ENCODE measurements around the gene MUL1. TPM values are rescaled to one million over a fixed set of nuclear protein-coding genes. Genes with fewer than 3 reads are reported as not detected.

Gene MUL1
- total RNA-seq, 2 donors from 2014 or later, result 29.8 to 34.1 TPM

GRCh38 chr1:20508411-20508771 lies 440 bp upstream of the MUL1 start:
- no peaks in the 10 kb centered on the region for H3K36me3 ChIP-seq
- peaks cover 4% of the 10 kb centered on the region for H3K4me1 ChIP-seq
- DNase-seq, result no peak
- peak overlapping the region; percentile 76 to 93 for H3K9ac ChIP-seq (ENCODE audit: low read depth in 2 of 2, low read length in 2 of 2)
- no peaks in the 10 kb centered on the region for H3K9me3 ChIP-seq
- no peaks in the 10 kb centered on the region for H3K27me3 ChIP-seq
- TF ChIP-seq, protein P1, sequence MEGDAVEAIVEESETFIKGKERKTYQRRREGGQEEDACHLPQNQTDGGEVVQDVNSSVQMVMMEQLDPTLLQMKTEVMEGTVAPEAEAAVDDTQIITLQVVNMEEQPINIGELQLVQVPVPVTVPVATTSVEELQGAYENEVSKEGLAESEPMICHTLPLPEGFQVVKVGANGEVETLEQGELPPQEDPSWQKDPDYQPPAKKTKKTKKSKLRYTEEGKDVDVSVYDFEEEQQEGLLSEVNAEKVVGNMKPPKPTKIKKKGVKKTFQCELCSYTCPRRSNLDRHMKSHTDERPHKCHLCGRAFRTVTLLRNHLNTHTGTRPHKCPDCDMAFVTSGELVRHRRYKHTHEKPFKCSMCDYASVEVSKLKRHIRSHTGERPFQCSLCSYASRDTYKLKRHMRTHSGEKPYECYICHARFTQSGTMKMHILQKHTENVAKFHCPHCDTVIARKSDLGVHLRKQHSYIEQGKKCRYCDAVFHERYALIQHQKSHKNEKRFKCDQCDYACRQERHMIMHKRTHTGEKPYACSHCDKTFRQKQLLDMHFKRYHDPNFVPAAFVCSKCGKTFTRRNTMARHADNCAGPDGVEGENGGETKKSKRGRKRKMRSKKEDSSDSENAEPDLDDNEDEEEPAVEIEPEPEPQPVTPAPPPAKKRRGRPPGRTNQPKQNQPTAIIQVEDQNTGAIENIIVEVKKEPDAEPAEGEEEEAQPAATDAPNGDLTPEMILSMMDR (IDR thresholded peaks at IDR 0.05), result no peak
- intact Hi-C loops (cut with DNase I), result no loop called here
- H3K27ac ChIP-seq, result peak overlapping the region; percentile 68
- peak overlapping the region; percentile 97 for H3K4me3 ChIP-seq

GRCh38 chr1:20507248-20507563 lies 745 bp downstream of the MUL1 start:
- Histone ChIP-seq H3K27ac (peak overlapping the region; percentile 68), H3K36me3 (no peaks in the 10 kb centered on the region), H3K4me1 (peaks cover 4% of the 10 kb centered on the region), H3K27me3 (no peaks in the 10 kb centered on the region), H3K9ac (ENCODE audit: low read depth in 2 of 2, low read length in 2 of 2) (peak overlapping the region; percentile 76 to 93), H3K9me3 (no peaks in the 10 kb centered on the region), H3K4me3 (peak overlapping the region; percentile 97)
- DNase-seq, result no peak
- TF ChIP-seq, protein P1 (IDR thresholded peaks at IDR 0.05), result no peak
- intact Hi-C loops (cut with DNase I), result no loop called here

DNA sequence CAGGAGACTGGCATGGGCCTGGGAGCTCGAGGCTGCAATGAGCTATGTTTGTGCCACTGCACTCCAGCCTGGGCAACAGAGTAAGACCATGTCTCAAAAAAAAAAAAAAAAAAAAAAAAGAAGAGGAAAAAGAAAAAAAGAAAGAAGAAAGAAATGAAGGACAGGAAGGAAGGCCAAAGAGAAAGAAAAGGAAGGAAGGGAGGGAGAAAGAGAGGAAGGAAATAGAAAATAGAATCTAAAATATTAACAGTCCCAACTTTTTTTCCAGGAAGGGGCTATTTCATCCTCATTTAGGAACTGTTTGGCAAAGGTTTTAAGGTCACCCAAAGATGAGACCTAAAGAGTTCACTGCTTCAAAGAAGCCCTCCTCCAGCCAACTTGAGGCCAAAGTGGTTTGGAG lies 2.5 kb downstream of the MUL1 start:
- TF ChIP-seq, protein P1 (IDR thresholded peaks at IDR 0.05), result no peak
- H3K9me3 ChIP-seq, result no peaks in the 10 kb centered on the region
- intact Hi-C loops (cut with DNase I), result no loop called here
- H3K4me1 ChIP-seq, result peaks cover 4% of the 10 kb centered on the region
- H3K27me3 ChIP-seq, result no peaks in the 10 kb centered on the region
- H3K36me3 ChIP-seq, result peaks cover 9% of the 10 kb centered on the region
- H3K27ac ChIP-seq, result no peak overlapping the region
- no peak overlapping the region for H3K9ac ChIP-seq (ENCODE audit: low read depth in 2 of 2, low read length in 2 of 2)
- no peak overlapping the region for H3K4me3 ChIP-seq
- DNase-seq, result no peak

DNA sequence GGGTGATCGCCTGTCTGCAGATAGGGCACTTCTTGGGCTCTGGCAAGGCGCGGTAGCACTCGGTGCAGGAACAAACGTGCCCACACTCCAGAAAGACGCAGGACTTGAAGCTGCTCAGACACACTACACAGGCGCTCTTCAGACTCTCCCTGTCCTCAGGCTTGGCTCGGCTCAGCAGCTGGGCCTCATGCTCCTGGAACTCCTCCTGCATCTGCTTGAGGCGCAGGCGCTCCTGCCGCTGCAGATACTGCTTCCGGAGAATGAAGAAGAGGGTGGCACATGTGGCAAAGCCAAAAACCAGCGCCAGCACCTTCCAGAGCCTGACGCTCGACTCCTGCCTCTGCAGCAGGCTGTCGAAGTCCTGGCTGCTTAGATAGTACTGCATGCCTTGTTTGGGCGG lies 7.2 kb downstream of the MUL1 start:
- no peak overlapping the region for H3K27ac ChIP-seq
- intact Hi-C loops (cut with DNase I), result no loop called here
- H3K36me3 ChIP-seq, result peaks cover 11% of the 10 kb centered on the region
- no peaks in the 10 kb centered on the region for H3K9me3 ChIP-seq
- no peaks in the 10 kb centered on the region for H3K27me3 ChIP-seq
- H3K9ac ChIP-seq (ENCODE audit: low read depth in 2 of 2, low read length in 2 of 2), result no peak overlapping the region
- H3K4me3 ChIP-seq, result no peak overlapping the region
- TF ChIP-seq, protein P1 (IDR thresholded peaks at IDR 0.05), result no peak
- no peaks in the 10 kb centered on the region for H3K4me1 ChIP-seq
- DNase-seq, result no peak

DNA sequence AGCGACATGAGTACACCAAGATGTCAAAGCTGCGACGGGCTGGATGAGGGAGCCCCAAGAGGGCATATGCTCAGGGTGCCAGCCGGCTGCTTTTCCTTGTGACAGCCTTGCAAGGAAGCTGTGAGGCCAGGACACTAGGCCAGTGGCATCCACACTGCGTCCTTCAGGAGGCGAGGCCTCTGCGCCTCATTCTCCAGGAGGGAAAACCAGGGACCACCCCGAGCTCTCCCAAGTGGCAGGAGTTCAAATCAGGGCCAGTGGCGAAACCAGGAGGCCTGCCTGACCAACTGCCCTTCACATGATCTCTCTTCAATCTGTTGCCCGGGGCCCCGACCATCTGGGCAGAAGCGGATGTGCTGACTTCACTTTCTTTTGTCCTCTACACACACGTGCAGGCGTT lies 8.2 kb downstream of the MUL1 start:
- H3K9ac ChIP-seq (ENCODE audit: low read depth in 2 of 2, low read length in 2 of 2), result no peak overlapping the region
- no peaks in the 10 kb centered on the region for H3K4me1 ChIP-seq
- H3K4me3 ChIP-seq, result no peak overlapping the region
- TF ChIP-seq, protein P1 (IDR thresholded peaks at IDR 0.05), result no peak
- H3K27me3 ChIP-seq, result no peaks in the 10 kb centered on the region
- intact Hi-C loops (cut with DNase I), result loop anchor here (5.0 kb wide), 1 partner anchor 577 kb away; the partner anchor contains the start of gene PLA2G2E
- no peaks in the 10 kb centered on the region for H3K9me3 ChIP-seq
- DNase-seq, result no peak
- no peak overlapping the region for H3K27ac ChIP-seq
- H3K36me3 ChIP-seq, result peaks cover 11% of the 10 kb centered on the region

- peaks cover 11% of the 10 kb centered on the region for H3K36me3 ChIP-seq
- no peak for DNase-seq
- intact Hi-C loops (cut with DNase I), result loop anchor here (5.0 kb wide), 1 partner anchor 577 kb away; the partner anchor contains the start of gene PLA2G2E
Measured at GRCh38 chr1:20499105-20499504, 8.8 kb downstream of the MUL1 start.

More at GRCh38 chr1:20499105-20499504, 8.8 kb downstream of the MUL1 start:
- Histone ChIP-seq H3K9ac (ENCODE audit: low read depth in 2 of 2, low read length in 2 of 2) (no peak overlapping the region), H3K27ac (no peak overlapping the region), H3K4me3 (no peak overlapping the region), H3K4me1 (no peaks in the 10 kb centered on the region), H3K27me3 (no peaks in the 10 kb centered on the region), H3K9me3 (no peaks in the 10 kb centered on the region)
- TF ChIP-seq, protein P1 (IDR thresholded peaks at IDR 0.05), result no peak
